Measurements from ENCODE around the gene UBIAD1. TPM values are rescaled to one million over a fixed set of nuclear protein-coding genes. Genes with fewer than 3 reads are reported as not detected.

Gene UBIAD1
- total and polyA plus RNA-seq, 2 donors (not counting 3 experiments of a cell fraction or from before 2014, with no cell fraction given) = 12.7 to 17.8 TPM

DNA sequence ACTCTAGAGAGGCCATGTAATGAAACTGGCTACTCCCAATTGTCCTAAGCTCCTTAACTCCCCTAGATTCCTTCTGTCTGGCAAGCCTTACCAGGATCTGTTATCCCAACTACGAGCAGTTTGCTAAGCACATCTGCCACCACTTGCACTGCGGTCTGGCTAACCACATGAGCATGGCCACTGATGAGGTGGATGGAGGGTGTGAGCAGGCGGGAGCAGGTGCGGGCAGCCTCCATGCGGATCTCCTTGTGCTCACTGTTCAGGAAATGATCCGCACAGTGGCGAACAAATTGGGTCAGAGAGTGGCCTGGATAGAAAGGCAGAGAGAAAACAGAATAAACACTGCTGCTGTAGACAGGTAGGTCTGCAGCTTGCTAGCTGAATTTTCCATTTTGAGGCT lies 34.7 kb upstream of the UBIAD1 start:
- CTCF ChIA-PET = interaction anchor here (0.6 to 6.2 kb wide), 7 partner anchors 14 to 407 kb away, joined by 3 to 128 read pairs (median 5); no protein-coding TSS in a partner anchor
- intact Hi-C loops (cut with micrococcal nuclease) = no loop called here
- dilution Hi-C loops (cut with MboI; ENCODE audit: extremely low pct_ligation_motif_present, low sequenced_read_pairs) = no loop called here

More for the DNA sequence above, 34.7 kb upstream of the UBIAD1 start:
- Histone ChIP-seq H3K36me3 (ENCODE audit: control insufficient read depth in 2 of 2, extremely low read depth in 1 of 2, insufficient read depth in 2 of 2, low read length in 2 of 2) (peaks cover 22 to 36% of the 10 kb centered on the region in 2 experiments), H3K4me1 (ENCODE audit: control insufficient read depth, extremely low read depth, insufficient read depth, low read length) (peaks cover 14% of the 10 kb centered on the region), H3K4me2 (ENCODE audit: insufficient read depth, low read length) (no peak overlapping the region), H3K4me3 (replicated peaks in 1 of 3; ENCODE audit: insufficient read depth in 1 of 3, low read depth in 1 of 3, low read length in 3 of 3) (no peak overlapping the region), H3K27ac (ENCODE audit: insufficient read depth, low read depth, low read length) (no peak overlapping the region), H3K9ac (replicated peaks; ENCODE audit: extremely low read depth, insufficient read depth, low read length) (no peak overlapping the region), H3K9me3 (replicated peaks; ENCODE audit: control insufficient read depth, insufficient read depth, low read length) (no peaks in the 10 kb centered on the region), H3K27me3 (ENCODE audit: control insufficient read depth in 2 of 2, insufficient read depth in 2 of 2, low read length in 2 of 2) (no peaks in the 10 kb centered on the region), H3K79me2 (ENCODE audit: control insufficient read depth, insufficient read depth, low read length) (no peaks in the 10 kb centered on the region), H3K9me1 (replicated peaks; ENCODE audit: control insufficient read depth, extremely low read depth, insufficient read depth, low read length) (no peaks in the 10 kb centered on the region), H4K20me1 (replicated peaks; ENCODE audit: control insufficient read depth, extremely low read depth, insufficient read depth, low read length) (no peaks in the 10 kb centered on the region), H2AFZ (ENCODE audit: low read depth, low read length) (no peak overlapping the region)
- BruUV-seq (replicated peaks) = no TSS peak
- POLR2A ChIA-PET = no interaction called here
- no peak for DNase-seq (ENCODE audit: low read depth, low spot score)
- no peak for TF ChIP-seq FOS (IDR thresholded peaks at IDR 0.05; ENCODE audit: borderline replicate concordance, insufficient read depth, low read length)
- no peak for TF ChIP-seq JUN (IDR thresholded peaks at IDR 0.05; ENCODE audit: borderline replicate concordance, insufficient read depth, insufficient read length, low read depth)
- no peak for TF ChIP-seq POLR2AphosphoS5 (IDR thresholded peaks at IDR 0.05; ENCODE audit: insufficient read depth, low read depth, low read length)
- no peak for TF ChIP-seq EZH2 (IDR thresholded peaks at IDR 0.05; ENCODE audit: borderline replicate concordance, low read depth, low read length, severe bottlenecking)
- no peak for TF ChIP-seq MYC (IDR thresholded peaks at IDR 0.05; ENCODE audit: low read depth, low read length)
- no peak for TF ChIP-seq POLR2A (IDR thresholded peaks at IDR 0.05; ENCODE audit: low read depth, low read length)
- TF ChIP-seq GATA2 (IDR thresholded peaks at IDR 0.05; ENCODE audit: insufficient read depth, insufficient read length, low read depth, low read length) = no peak
- TF ChIP-seq, protein P1, sequence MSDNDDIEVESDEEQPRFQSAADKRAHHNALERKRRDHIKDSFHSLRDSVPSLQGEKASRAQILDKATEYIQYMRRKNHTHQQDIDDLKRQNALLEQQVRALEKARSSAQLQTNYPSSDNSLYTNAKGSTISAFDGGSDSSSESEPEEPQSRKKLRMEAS (IDR thresholded peaks at IDR 0.05; ENCODE audit: insufficient read depth, insufficient read length) = no peak
- TF ChIP-seq, protein P2, sequence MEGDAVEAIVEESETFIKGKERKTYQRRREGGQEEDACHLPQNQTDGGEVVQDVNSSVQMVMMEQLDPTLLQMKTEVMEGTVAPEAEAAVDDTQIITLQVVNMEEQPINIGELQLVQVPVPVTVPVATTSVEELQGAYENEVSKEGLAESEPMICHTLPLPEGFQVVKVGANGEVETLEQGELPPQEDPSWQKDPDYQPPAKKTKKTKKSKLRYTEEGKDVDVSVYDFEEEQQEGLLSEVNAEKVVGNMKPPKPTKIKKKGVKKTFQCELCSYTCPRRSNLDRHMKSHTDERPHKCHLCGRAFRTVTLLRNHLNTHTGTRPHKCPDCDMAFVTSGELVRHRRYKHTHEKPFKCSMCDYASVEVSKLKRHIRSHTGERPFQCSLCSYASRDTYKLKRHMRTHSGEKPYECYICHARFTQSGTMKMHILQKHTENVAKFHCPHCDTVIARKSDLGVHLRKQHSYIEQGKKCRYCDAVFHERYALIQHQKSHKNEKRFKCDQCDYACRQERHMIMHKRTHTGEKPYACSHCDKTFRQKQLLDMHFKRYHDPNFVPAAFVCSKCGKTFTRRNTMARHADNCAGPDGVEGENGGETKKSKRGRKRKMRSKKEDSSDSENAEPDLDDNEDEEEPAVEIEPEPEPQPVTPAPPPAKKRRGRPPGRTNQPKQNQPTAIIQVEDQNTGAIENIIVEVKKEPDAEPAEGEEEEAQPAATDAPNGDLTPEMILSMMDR (IDR thresholded peaks at IDR 0.05; ENCODE audit: extremely low read depth in 1 of 2, insufficient read depth in 1 of 2, low read depth in 1 of 2, low read length in 2 of 2) = no peak
- no peak for FAIRE-seq
